Measurements from ENCODE around the gene APOL4.

The APOL4 gene

DNA sequence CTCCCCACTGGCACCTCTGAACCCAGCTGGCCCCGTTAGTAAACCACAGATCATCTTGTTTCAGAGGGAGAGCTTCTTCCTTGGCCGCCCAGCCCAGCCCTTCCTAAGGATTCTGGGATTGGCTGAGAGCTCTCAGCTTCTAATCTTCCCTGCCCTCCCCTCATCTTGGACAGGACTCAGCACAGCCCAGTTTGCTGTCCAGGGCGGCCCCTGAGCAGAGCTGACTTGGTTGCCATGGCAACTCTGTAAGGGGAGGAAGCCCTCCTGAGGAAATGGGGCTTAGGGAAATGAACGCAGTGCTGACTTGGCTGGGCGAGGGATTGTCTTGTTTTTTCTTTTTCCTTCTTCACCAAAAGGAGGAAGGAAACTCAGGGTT is 4.6 kb downstream of the APOL4 start:
- POLR2A ChIA-PET, result no interaction called here
- DNase-seq (ENCODE audit: low read depth, low spot score), result no peak
- TF ChIP-seq, protein P1, sequence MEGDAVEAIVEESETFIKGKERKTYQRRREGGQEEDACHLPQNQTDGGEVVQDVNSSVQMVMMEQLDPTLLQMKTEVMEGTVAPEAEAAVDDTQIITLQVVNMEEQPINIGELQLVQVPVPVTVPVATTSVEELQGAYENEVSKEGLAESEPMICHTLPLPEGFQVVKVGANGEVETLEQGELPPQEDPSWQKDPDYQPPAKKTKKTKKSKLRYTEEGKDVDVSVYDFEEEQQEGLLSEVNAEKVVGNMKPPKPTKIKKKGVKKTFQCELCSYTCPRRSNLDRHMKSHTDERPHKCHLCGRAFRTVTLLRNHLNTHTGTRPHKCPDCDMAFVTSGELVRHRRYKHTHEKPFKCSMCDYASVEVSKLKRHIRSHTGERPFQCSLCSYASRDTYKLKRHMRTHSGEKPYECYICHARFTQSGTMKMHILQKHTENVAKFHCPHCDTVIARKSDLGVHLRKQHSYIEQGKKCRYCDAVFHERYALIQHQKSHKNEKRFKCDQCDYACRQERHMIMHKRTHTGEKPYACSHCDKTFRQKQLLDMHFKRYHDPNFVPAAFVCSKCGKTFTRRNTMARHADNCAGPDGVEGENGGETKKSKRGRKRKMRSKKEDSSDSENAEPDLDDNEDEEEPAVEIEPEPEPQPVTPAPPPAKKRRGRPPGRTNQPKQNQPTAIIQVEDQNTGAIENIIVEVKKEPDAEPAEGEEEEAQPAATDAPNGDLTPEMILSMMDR (IDR thresholded peaks at IDR 0.05; ENCODE audit: insufficient read depth, low read length, missing control alignments), result no peak
- CTCF ChIA-PET, result interaction anchor here (1.2 to 12.3 kb wide), 8 partner anchors 11 to 292 kb away, joined by 3 to 76 read pairs (median 16); partner anchors contain the start of gene APOL2
- H3K4me3 ChIP-seq (ENCODE audit: low read depth, low read length), result no peak overlapping the region

DNA sequence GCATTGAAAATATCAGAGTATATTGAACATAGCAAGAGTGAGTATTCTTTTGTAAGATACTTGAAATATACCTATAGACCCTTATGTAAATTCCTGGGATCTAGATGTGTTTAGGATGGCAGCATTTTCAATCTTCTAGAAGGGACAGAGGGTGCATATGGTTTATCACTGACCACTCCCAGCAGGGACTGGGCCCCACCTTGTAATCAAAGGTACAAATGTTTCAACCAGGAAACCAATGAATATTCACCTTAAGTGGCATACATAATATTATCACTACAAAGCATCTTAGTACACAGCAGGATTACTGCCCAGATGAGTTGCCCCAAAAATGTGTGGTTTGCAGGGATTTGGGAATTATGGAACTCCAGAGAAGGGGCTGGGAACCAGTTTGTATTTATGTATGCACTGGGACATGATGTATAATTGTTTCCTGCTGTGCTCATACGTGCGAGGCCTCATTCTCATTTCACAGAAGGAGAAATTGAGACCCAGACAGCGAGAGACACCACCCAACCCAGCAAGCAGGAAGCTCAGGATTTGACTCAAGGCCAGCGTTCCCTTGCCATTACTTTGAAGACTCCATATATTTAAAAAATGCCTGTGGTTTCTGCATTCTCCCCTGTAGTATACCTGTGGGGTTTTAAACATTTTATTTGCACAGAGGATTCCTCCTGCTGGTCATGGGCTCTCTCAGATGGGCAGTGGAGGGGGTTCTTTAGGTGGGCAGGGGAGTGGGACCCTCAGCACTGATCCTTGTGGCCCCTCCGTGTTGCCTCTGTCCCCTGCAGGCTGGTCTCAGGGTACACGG is 5.2 kb downstream of the APOL4 start:
- DNase-seq (ENCODE audit: low read depth, low spot score), result no peak
- TF ChIP-seq, protein P1 (IDR thresholded peaks at IDR 0.05; ENCODE audit: insufficient read depth, low read length, missing control alignments), result no peak
- CTCF ChIA-PET, result interaction anchor here (0.9 to 12.3 kb wide), 12 partner anchors 10 to 292 kb away, joined by 3 to 76 read pairs (median 6); partner anchors contain the start of gene APOL2
- no peak overlapping the region for H3K4me3 ChIP-seq (ENCODE audit: low read depth, low read length)
- POLR2A ChIA-PET, result no interaction called here

DNA sequence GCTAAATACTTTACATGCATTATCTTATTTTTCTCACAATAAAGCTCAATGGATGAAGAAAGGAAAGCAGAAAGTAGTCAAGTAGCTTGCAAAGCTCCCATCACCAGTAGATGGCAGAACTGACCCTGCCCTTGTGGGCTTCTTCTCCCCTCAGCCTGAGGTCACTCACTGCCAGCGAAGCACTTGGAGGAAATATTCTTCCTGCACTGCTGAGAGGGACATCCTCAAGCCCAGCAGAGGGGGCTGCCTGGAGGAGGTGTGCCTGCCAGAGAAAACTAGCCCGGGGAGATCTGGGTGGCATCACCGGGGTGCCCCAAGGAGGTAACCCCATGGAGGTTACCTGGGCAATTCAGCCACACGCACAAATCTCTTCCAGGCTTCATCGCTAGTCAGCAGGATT is 6.6 kb downstream of the APOL4 start:
- TF ChIP-seq, protein P1 (IDR thresholded peaks at IDR 0.05; ENCODE audit: insufficient read depth, low read length, missing control alignments), result peak; percentile 65
- no peak overlapping the region for H3K4me3 ChIP-seq (ENCODE audit: low read depth, low read length)
- DNase-seq (ENCODE audit: low read depth, low spot score), result no peak
- ChIA-PET POLR2A (interaction anchor here (0.6 kb wide), 2 partner anchors 21 to 333 kb away, joined by 3 read pairs; no protein-coding TSS in a partner anchor), CTCF (interaction anchor here (0.7 to 12.3 kb wide), 24 partner anchors 9 to 294 kb away, joined by 3 to 76 read pairs (median 4); partner anchors contain the start of gene APOL2)

DNA sequence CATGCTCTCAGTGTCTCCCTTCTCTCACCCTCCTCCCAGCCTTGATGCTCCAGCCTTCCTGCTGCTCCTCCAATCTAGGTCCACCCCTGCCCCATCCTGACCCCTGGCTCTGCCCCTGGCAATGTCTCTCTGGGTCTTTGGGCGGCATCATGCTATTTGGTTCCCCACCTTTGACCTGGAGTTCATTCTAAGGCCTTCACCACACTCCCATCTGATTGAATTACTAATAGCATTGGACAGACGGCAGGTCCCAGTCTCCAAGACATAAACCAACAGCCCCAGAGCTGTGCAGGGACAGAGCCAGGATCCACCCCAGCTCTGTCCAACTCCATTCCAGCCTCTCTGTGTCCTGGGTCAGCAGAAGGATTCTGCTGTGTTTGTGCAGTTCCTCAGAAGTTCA is 7.2 kb downstream of the APOL4 start:
- ChIA-PET POLR2A (interaction anchor here (0.6 kb wide), 1 partner anchor 21 kb away, joined by 3 read pairs; no protein-coding TSS in a partner anchor), CTCF (interaction anchor here (0.8 to 12.3 kb wide), 21 partner anchors 8 to 294 kb away, joined by 3 to 76 read pairs (median 4); partner anchors contain the start of gene APOL2)
- H3K4me3 ChIP-seq (ENCODE audit: low read depth, low read length), result no peak overlapping the region
- no peak for DNase-seq (ENCODE audit: low read depth, low spot score)
- TF ChIP-seq, protein P1 (IDR thresholded peaks at IDR 0.05; ENCODE audit: insufficient read depth, low read length, missing control alignments), result no peak

DNA sequence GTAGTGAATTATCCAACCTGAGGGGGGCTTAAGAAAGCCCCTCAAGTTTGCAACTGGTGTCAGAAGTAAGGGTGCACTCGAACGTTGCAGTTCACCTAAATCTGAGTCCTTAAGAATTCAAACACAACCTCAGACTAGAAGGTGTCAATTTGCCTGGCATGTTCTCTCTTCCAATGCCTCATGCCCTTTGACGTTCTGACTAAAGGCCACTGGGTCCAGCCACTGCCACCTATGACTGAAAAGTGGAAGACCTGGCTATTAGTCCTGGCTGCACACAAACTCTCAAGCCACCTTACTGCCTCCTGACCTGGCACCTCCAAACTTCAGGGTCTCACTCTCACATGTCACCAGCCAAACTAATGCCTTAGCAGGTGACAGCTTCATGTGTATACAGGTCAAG is 8.0 kb downstream of the APOL4 start:
- H3K4me3 ChIP-seq (ENCODE audit: low read depth, low read length), result no peak overlapping the region
- POLR2A ChIA-PET, result no interaction called here
- TF ChIP-seq, protein P1 (IDR thresholded peaks at IDR 0.05; ENCODE audit: insufficient read depth, low read length, missing control alignments), result no peak
- CTCF ChIA-PET, result interaction anchor here (0.7 to 12.3 kb wide), 8 partner anchors 9 to 293 kb away, joined by 3 to 76 read pairs (median 6); partner anchors contain the start of genes APOL2 and APOL3
- no peak for DNase-seq (ENCODE audit: low read depth, low spot score)

DNA sequence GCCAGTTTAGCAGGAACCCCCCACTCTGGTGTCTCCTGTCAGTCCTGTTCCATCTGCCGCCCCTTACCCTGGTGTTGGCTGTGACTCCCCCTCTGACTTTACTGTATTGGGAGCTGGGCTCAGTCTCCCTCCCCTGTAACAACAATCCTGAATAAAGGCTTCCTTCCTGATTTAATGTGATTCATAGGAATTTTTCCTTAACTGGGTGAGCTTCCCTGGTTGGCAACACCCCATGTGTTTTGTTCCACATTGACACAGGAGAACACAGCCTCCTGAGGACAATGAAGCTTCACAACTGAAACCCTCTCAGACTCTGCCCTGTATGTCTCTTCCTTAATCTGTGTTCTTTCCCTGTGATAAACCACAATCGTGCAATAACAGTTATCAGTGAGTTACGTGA is 8.4 kb downstream of the APOL4 start:
- no peak for DNase-seq (ENCODE audit: low read depth, low spot score)
- TF ChIP-seq, protein P1 (IDR thresholded peaks at IDR 0.05; ENCODE audit: insufficient read depth, low read length, missing control alignments), result no peak
- POLR2A ChIA-PET, result no interaction called here
- no peak overlapping the region for H3K4me3 ChIP-seq (ENCODE audit: low read depth, low read length)
- CTCF ChIA-PET, result interaction anchor here (0.7 to 12.3 kb wide), 13 partner anchors 10 to 294 kb away, joined by 3 to 76 read pairs (median 4); partner anchors contain the start of genes APOL2 and APOL3

Measured in AG04449 (cell line).